HL-60/S4 treated with retinoic acid at 250 ng/mL for 4 days and 3 days (cell line): Measurements from ENCODE around the gene ATE1.
"Not testable (repeated sequence)": the region's sequence is repeated elsewhere in the genome, so short reads cannot be mapped to it uniquely, and the experiment has no call there.

Experiments used
- in situ Hi-C: fragments of 300-500 bp; cut with MboI; formaldehyde crosslinking; loops from 2 replicates; pipeline ENCODE4 v1.7.0; 2022; ENCODE audit warnings: low sequenced_read_pairs

The ATE1 gene

DNA sequence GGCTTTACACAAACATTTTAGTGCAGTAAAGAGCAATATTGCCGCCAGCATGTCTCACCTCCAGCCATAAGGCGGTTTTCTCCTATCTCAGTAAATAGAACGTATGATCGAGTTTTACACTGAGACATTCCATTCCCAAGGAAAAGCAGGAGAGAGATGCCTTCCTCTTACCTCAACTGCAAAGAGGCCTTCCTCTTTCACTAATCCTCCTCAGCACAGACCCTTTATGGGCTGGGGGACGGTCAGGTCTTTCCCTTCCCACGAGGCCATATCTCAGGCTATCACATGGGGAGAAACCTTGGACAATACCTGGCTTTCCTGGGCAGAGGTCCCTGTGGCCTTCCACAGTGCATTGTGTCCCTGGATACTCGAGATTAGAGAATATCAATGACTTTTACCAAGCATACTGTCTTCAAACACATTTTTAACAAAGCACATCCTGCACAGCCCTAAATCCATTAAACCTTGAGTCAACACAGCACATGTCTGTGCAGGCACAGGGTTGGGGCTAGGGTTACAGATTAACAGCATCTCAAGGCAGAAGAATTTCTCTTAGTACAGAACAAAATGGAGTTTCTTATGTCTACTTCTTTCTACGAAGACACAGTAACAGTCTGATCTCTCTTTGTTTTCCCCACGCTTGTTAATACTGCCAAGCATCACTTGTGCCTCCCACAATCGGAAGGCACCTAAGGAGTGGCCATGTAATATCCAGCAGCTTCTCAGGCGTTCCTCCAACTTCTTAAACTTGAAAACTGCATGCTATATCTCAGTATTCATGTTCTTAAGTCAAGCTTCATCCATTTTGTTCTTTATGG is 2.6 kb upstream of the ATE1 start:
- in situ Hi-C loops, result not testable (repeated sequence)

DNA sequence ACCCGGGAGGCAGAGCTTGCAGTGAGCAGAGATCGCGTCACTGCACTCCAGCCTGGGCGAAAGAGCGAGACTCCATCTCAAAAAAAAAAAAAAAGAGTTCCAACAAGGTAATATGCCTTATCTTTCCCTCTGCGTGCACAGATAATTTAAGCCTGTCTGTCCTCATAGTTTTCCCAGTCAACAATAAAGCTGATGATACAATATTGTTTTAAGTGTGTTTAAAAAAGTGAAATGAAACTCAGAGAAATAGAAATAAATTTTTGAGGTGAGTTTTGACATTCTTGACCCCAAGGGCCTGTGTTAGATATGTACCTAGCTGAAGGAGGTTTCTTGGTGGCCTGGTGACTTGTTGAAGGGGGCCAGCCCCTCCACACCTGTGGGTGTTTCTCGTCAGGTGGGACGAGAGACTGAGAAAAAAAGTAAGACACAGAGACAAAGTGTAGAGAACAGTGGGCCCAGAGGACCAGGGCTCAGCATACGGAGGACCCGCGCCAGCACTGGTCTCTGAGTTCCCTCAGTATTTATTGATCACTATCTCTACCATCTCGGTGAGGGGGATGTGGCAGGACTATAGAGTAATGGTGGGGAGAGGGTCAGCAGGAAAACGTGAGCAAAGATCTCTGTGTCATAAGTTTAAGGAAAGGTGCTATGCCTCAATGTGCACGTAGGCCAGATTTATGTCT is 1.9 kb upstream of the ATE1 start:
- in situ Hi-C loops, result not testable (repeated sequence)

DNA sequence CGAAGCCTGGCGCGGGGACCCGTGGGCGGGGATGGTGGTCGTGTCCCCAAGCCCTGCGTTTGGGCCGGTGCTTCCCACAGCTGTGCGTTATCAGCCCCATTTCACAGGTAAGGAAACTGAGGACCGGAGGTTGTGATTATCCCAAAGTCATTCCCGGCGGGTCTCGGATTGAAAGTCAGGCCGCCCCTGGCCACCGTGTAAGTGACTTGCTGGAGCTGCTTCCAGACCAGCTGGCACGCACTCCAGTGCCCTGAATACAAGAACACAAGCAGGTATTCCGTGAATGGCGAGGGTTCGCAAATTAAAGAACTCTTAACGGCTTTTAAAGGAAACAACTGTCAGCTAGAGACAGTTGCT is 675 bp upstream of the ATE1 start:
- in situ Hi-C loops, result no loop called here

DNA sequence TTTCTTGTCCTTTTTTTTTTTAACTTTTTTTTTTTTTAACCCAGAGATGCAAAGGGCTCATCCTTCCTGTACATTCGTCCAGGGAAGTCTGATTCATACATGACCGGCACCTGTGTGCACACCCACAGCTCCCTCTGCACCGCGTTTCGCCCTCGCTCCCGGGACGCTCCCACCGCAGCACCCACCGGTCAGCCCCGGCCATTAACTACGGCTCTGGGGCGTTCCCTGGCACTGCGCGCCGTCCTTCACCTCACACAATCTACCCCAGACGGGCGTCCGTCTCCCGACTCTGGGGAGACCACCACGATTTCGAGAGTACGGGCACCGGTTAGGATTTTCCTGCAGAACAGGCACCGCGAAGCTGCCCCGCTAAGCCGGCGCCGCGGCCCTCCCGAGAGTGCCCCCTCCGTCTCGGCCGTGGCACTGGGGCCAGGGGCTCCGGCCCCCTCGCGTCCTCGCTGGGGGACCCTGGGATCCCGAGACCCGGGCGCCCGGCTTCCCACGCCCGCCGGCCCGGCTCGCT is 452 bp downstream of the ATE1 start:
- in situ Hi-C loops, result no loop called here

DNA sequence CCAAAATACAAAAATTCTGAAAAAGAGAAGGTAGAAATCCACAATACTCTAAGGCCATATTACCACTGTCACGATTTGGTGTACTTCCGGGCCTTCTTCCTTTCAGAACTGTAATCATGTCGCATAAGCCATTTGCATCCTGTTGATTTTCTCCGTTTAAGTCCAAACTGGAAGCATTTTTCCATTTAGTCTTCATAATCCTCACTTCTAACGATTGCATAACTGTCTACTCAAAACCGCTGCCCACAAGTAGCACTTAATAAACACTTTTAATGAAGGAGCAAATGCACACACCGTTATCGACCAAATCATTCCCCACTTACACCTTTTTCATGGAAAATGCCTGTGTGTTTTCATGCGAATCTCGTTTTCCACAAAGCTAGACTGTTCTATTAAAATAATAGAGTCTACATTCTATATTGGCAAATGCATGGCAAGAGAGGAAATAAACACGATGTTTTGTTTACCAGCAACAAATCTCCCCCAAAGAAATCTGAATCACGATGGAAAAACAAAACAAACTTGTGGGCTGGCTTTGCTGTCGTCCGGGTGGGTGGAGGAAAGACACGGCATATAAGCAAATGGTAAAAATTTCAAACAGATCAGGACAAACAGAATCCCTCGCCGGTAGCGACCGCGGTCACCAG is 1.0 kb downstream of the ATE1 start:
- in situ Hi-C loops, result no loop called here

DNA sequence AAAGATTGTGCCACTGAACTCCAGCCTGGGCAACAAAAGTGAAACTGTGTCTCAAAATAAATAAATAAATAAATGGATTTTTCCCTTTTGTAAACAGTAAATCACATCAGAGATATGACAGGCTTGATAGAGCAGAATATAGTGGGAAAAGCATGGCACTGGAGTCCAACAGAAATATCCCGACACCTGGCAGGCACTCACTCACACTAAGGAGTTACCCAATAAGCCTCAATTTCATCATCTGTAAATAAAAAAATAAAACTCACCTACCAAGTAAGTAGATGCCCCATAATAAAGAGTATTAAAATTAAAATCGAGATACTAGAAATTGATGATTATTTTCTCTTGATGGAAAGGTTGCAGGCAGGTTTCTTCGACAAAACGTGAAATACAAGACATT is 1.7 kb downstream of the ATE1 start:
- in situ Hi-C loops, result no loop called here

DNA sequence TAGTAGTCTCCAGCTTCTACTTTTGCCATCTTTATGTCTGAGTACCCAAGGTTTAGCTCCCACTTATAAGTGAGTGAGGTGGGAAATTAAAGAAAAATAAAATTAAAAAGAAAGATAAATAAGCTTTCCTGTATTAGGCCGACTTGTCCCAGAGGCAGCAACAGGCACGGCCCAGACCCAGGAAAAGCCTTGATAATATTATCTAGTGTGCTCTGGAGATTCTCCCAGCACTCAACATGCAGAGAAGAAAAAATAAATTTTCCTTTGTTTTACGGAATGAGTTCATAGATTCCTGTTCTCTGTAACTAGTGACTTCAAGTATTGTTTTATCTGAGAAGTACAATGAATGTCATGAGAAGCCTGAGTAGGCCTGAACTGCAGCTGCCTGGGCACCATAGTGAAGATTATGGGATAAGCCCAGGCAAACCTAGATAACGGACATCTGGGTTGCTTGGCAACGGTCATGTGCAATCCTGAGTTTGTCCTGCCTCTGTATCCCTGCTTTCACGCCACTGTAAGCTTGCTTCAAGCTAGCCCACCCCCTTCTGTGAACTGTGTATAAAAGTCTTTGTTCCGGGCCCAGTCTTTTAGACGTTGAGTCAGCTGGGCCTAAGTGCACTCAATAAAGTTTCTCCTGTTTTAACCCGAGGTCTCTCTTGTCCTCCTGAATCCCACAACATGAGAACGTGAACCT is 6.4 kb downstream of the ATE1 start:
- in situ Hi-C loops, result no loop called here

DNA sequence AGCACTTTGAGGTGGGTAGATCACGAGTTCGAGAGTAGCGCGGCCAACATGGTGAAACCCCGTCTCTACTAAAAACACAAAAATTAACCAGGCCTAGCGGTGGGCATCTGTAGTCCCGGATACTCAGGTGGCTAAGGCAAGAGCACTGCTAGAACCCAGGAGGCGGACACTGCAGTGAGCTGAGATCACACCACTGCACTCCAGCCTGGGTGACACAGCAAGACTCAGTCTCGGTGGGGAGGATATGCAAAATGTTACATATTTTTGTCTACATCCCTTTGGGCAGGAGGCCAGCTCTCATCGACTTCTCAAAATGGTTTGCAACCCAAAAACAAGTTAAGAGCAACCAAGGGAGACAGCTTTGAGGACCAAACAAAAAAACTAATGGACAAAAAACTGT is 8.2 kb downstream of the ATE1 start:
- in situ Hi-C loops, result no loop called here

DNA sequence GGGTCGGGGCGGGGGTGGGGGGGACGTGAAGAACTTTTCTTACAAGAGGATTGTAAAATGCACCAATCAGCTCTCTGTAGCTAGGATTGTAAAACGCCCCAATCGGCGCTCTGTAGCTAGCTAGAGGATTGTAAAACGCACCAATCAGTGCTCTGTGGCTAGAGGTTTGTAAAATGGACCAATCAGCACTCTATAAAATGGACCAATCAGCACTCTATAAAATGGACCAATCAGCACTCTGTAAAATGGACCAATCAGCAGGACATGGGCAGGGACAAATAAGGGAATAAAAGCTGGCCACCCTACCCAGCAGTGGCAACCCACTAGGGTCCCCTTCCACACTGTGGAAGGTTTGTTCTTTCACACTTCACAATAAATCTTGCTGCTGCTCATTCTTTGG is 9.0 kb downstream of the ATE1 start:
- in situ Hi-C loops, result not testable (repeated sequence)

DNA sequence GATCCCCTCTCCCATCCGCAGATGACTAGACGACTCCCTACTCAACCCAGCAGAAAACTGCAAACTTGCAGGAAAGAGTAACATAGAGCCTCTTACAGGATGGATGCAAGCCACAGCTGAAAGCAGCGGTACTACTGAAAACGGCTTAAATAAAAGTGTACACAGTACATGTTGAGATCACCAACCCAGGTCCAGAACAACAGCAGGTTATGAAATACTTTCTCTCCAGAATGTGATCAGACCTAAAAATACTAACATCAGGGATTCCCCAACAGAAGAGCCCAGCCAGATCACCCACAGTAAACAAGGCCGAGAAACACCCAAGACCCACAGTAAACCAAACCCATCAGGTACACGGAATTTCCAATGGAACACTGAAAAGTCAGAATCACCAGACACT is 13.2 kb downstream of the ATE1 start:
- in situ Hi-C loops, result no loop called here

DNA sequence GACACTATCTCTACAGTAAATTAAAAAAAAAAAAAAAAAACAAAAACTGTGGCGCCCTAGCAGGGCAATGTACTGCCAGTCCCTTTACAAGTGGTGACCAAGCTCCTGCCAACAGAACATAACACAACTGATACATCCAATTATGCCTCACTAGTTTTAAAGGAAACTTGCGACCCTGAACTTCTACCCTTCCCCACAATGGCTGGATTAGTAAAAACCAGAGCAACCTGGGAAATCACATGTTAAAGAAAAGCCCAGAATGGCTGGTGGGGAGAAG is 16.5 kb downstream of the ATE1 start:
- in situ Hi-C loops, result no loop called here

DNA sequence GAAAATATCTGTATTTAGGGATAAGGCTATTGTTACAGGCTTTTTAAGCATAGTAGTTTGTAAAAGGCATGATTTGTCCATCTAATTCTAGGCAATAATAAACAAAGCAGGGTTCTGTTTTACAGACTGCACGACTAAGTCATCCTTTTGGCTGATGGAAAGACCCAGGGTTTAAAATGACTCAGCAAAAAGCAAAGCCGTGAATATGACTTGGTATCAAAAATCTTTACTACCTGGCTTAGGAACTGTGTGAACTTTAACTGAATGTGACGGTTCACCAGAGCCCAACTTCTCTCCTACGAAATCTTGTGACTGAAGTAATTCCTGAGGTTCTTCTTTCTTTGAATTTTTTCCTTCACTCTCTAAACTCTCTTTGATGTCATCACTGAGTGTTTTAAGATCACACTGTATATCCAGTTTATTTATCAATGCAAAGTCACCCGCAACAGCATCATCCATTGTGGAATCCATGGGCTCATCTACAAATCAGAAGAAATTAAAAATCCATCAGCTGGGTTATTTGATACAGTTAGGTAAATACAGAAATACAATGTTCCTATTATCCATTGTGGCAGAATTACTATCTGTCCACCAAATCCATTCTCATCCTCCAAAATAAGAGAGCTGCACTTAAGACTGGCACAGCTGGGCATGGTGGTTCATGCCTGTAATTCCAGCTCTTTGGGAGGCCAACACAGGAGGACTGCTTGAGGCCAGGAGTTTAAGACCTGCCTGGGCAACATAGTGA is 17.0 kb downstream of the ATE1 start:
- in situ Hi-C loops, result no loop called here

DNA sequence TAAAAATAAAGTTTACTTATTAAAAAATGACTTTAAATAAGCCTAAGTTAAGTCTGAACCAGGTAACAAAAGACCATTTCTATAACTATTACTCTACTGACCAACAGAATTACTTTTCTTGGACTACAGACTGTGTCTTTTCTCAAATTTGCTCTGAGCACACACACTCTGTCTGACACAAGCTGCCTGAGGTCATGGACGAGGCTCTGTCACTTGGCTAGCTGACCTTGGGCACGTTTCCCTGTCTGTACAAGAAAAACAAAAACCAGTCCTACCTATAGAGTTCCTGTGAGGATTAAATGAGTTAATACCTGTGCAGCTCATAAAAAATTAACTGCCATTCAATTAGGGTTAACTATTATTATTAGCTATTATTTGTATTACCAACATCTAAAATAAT is 22.9 kb downstream of the ATE1 start:
- in situ Hi-C loops, result loop anchor here (10.0 kb wide), 1 partner anchor 970 kb away; no protein-coding TSS in a partner anchor

DNA sequence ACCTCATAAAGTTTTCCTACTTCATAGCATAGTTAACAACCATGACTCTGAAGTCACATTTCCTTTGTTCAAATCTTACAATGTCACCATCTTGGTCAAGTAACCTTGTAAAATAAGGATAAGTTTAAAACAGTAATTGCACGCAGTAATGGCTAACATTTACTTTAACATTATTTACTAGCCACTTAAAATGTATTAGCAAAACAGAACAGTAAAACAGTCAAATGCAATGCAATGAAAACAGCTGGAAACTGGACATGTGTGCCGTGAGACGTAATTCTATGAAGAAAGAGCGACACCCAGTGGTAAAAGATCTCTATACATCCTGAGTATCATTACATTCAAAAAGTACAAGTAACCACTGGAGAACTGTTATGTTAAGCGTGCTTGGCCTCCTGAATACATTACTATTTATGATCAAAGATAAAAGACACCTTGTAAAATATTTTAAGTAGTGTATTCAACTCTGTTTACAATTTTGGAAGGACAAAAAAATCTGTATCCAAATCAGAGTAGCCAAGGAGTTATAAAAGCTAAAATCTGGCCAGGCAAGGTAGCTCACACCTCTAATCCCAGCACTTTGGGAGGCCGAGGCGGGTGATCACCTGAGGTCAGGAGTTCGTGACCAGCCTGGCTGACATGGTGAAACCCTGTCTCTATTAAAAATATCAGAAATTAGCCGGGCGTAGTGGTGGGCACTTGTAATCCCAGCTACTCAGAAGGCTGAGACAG is 27.2 kb downstream of the ATE1 start:
- in situ Hi-C loops, result loop anchor here (10.0 kb wide), 1 partner anchor 966 kb away; no protein-coding TSS in a partner anchor

DNA sequence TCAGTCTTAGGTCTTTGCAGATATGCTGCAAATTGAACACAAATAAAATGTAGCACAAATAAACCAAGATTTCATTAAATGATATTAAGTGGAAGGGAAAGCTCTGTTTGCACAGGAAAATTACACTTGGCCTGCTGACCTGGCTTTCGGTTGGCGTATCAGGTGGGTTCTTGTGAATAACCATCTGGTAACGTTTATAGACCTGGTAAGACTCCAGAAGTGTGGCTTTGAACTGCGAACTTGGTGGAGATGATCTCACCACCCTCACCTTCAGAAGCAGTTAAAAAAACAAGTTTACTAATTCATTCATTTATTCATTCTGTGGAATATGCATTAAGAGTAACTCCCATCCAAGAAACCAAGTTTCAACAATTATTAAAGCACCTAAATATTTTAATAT is 28.1 kb downstream of the ATE1 start:
- in situ Hi-C loops, result loop anchor here (10.0 kb wide), 1 partner anchor 965 kb away; no protein-coding TSS in a partner anchor

DNA sequence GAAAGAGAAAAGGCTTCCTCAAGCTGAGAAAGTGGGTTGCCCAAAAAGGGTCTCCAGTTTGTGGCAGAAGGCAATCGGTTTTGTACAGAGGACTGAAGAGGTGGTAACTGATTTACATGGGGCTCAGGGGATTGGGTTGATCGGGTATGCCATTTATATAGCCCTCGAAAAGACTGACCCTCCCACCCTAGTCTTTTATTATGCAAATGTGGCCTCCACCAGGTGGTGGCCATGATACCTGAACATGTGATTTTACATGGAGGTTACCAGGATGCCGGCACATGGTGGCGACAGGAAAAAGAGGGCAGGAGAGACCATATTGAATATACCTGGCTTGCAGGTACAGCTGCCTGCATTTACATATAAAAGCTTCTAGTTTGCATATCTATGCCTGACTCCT is 36.7 kb downstream of the ATE1 start:
- in situ Hi-C loops, result no loop called here

DNA sequence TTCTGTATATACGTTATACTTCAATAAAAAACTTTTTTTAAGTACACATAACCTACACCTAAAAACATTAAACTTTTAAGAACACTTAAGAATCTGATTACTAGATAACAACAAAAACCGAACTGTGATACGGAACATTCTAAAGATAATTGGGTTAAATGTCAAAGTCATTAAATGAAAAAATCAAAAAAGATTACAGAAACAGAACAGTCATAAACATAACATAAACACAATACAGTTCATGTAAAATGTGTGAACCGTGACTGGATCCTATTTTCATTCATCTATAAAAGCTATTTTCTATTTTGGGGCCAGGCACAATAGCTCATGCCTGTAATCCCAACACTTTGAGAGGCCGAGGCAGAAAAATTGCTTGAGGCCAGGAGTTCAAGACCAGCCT is 38.6 kb downstream of the ATE1 start:
- in situ Hi-C loops, result loop anchor here (10.0 kb wide), 2 partner anchors 64 to 944 kb away; no protein-coding TSS in a partner anchor

DNA sequence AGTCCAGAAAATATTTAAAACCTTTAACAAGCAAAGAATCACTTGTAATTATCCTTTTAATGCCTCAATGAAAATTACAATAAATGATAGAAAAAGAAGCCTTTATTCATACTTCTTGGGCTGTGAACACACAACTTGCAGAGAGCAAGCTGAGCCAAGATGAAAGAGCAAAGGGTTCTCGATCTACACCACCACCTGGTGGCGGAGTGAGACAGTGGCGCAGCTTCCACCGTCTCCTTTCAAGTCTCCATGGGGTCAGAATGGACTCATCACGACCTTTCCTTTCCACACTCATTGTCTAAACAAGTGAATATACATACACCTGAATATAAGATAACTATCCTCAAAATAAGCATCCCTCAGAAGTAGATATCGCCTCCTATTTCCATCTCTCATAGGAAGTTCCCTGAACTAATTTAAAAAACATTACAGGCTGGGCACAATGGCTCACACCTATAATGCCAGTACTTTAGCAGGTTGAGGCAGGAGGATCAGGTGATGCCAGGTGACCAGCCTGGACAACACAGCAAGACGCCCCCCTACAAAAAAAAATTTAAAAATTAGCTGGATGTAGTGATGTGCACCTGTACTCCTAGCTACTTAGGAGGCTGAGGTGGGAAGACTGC is 40.7 kb downstream of the ATE1 start:
- in situ Hi-C loops, result loop anchor here (10.0 kb wide), 2 partner anchors 62 to 942 kb away; no protein-coding TSS in a partner anchor

DNA sequence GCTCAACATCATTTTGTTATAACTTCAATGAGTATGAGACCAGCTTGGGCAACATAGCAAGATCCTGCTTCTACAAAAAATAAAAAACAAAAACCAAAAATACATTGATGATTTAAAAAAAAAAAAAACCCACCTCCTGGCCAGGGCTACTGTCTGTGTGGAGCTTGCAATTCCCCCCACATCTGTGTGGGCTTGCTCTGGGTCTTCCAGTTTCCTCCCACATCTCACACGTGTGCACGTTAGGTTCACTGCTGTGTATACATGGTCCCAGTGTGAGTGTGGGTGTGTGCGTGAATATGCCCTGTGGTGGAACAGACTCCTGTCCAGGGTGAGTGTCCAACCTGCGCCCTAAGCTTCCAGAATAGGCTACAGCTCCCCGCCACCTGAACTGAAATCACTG is 41.6 kb downstream of the ATE1 start:
- in situ Hi-C loops, result loop anchor here (10.0 kb wide), 2 partner anchors 61 to 941 kb away; no protein-coding TSS in a partner anchor
